HT1080 (cell line): ENCODE results near the gene SORCS3. TPM values are rescaled to one million over a fixed set of nuclear protein-coding genes. Genes with fewer than 3 reads are reported as not detected.

Experiments
- DNase-seq: peaks from one replicate; pipeline ENCODE4 v3.0.0-alpha.2; 2015; ENCODE audit warnings: low read depth
- total RNA-seq: library from RNA; depleted of rRNA; stranded (reverse); fragments of >200 nt; shearing (Covaris generic); gene quantifications from 2 replicates; pipeline ENCODE4 v1.2.3, GENCODE V29; 2014

SORCS3 gene
- total RNA-seq, 1 experiment from 2014 or later, result 0.05 TPM

GRCh38 chr10:104643303-104643663 lies 2.2 kb downstream of the SORCS3 start:
- no peak for DNase-seq

GRCh38 chr10:104646146-104646545 lies 5.1 kb downstream of the SORCS3 start:
- DNase-seq, result no peak

DNA sequence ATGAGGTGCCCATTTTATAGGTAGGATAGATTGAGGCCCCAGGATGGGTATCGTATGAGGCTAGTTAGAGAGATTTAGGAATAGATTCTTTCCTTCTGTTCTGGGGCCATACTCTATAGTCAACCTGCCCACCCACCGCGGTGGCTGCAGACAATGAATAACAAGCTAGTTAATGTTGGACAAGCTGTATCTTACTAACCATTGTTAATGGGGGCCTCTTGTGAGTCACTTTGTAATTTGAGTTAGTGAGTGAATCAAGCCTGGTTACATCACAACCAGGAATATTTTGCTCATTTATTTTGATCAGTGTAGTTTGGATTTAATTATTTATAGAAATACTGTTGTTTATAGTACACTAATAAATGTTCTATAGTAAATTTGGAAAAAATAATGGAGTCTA lies 7.3 kb downstream of the SORCS3 start:
- no peak for DNase-seq

- DNase-seq, result peak; percentile 10
Observed at GRCh38 chr10:104650072-104650471, 9.0 kb downstream of the SORCS3 start.

GRCh38 chr10:104650635-104651331 lies 9.7 kb downstream of the SORCS3 start:
- no peak for DNase-seq

- no peak for DNase-seq
Observed at GRCh38 chr10:104657036-104657435, 15.9 kb downstream of the SORCS3 start.

DNA sequence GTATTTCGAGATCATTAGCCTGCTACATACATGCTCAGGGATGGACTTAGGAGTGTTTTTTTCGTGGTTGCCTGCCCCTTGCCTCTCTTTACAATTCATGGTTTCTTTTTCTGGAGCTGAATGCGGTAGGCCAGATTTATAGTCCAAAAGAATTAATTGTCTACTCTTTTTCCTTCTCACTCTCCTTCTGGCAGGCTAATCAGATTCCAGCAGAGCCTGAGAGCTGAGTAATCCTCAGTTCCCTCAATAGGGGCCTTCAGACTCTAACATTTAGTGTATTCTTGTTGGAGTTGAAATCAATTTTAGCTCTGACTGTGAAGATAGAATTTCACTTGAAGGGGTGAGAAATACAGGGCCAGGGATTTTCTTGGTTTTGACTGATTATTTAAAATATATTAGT lies 16.4 kb downstream of the SORCS3 start:
- DNase-seq, result no peak

- DNase-seq, result no peak
Observed at GRCh38 chr10:104658067-104658466, 17.0 kb downstream of the SORCS3 start.

- DNase-seq, result no peak
Observed at GRCh38 chr10:104659809-104660208, 18.7 kb downstream of the SORCS3 start.

- DNase-seq, result no peak
Observed at GRCh38 chr10:104663076-104663475, 22.0 kb downstream of the SORCS3 start.

DNA sequence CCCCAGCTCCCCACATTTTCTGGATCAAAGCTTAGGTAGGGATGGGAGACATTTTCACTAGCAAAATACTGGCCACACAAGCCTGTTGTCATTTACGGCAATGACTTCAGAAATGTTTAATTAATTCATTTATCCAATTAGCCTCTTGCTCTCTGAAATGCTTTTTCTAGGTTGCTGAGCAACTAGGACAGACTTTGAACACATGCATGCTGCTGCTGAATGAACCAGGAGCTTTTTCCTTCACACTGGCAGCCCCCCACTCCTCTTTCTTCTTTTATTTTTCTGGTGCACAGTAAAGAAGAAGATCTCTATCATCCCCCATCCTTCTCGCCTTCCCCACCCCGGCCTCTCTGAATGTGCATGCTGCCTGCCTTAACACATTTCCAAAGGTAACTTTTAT lies 22.5 kb downstream of the SORCS3 start:
- DNase-seq, result no peak

- peak; percentile 25 for DNase-seq
Observed at GRCh38 chr10:104664205-104664604, 23.1 kb downstream of the SORCS3 start.

GRCh38 chr10:104665174-104665573 lies 24.1 kb downstream of the SORCS3 start:
- no peak for DNase-seq

- no peak for DNase-seq
Observed at GRCh38 chr10:104666106-104666505, 25.0 kb downstream of the SORCS3 start.

- DNase-seq, result no peak
Observed at GRCh38 chr10:104676874-104677273, 35.8 kb downstream of the SORCS3 start.

DNA sequence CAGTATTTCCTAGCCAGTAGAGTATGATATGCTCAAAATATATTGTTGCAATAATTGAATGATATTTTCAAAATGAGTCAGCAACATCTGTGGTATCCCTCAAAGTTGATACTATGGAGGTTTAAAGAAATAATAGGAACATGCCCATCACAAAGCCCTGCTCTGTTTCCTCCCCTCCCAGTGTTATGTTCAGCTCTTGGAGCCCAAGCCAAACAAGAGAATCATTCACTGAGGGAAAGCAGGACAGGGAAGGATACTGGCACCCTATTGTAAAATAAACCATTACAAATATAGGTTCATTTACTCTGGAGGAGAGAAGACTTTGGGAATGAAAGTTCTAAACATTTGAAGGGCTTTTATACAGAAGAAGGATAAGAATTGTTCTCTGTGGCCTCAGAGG lies 37.6 kb downstream of the SORCS3 start:
- DNase-seq, result no peak

DNA sequence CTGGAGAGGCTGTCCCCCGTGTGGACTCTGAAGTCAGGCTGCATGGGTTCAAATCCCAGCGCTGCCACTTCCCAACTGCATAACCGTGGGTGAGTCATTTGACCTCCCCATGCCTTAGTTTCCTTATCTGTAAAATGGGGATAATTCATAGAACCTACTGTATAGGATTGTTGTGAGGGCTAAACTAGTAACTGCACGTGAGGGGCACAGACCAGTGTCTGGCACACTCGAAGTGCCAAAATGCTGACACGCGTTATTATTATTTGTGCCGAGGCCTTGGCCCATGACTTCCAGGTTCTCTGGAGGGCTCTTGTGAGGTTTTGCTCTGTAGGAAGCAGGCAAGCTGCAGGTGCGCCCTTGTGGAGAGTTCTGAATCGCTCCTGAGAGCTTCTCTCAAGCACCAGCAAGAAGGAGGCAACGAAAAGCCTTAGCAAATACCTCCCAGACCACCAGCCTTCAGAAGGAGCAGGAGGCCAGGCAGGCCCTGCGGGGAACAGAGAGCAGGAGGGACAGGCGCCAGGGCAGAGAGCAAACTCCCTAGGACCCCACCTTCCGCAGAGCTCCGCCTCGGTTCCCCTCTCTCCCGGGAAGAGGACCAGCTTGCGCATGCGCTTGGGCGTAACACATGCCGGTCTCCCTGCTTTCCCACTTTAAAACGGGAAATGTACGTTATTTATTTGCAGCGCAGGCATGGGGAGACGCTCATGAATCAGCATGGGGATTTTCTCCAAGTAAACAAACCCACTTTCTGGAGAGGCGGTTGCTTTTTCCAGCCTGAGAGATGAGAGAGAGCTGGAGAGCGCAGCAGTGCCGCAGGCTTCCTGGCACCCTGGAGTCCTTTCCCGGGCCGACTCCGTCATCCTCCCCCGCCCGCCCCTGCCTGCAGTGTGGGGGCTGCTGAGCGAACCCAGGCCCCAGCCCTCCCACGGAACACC lies 39.6 kb downstream of the SORCS3 start:
- peak; percentile 17 for DNase-seq

DNA sequence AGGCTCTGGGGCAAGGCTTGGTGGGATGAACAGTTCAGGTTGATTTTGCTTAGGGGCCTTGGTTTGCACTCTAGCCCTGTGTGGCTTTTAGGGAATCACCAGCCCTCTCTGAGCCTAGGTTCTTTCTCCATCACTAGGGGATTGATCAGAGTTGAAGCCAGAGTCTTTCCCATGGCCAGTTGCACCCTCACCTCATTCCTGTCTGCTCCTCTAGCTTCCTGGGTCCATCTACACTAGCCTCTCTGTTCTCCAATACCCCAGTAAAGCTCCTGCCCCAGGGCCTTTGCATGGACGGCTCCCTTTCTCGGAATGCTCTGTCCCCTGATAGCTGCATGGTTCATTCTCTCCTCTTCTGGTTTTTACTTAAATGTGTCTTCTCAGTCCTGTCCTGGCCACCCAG lies 40.4 kb downstream of the SORCS3 start:
- no peak for DNase-seq

DNA sequence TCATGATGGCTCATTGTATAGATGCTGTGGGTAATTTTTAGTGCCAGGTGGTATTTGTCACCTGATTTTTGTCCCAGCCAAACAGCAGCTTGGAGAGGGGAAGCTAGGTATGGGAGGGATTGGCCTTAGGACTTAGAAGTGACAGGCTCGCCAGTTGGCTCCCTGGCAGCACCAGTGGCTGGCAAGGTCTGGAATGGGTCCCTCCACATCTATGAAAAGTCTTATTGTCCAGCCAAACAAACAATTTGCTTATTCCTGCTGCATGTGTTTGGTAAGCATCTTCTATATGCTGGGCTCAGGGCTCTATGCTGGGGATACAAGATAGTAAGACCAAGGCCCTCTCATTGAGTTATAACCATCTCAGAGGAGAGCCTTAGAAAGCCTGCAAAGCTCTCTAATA lies 42.5 kb downstream of the SORCS3 start:
- no peak for DNase-seq

- DNase-seq, result no peak
Observed at GRCh38 chr10:104686829-104687228, 45.7 kb downstream of the SORCS3 start.

GRCh38 chr10:104688251-104689042 lies 47.4 kb downstream of the SORCS3 start:
- peak; percentile 12 for DNase-seq

DNA sequence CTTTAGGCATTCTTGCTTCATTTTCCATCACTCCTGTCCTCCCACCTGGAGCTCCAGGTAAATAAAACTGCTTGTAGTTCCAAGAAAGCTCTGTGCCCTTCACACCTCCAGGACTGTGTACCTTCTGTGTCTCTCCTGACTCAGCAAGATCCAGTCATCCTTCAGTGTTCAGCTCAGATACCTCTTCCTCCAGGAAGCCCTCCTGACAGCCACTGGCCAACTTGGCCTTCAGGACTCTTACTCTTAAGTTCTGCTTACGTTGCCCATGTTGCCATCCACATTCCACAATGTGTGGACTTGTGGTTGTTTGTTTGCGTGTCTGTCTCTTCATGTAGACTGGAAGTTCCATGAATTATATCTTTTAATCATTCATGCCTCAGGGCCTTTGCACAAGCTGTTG lies 48.0 kb downstream of the SORCS3 start:
- no peak for DNase-seq
